ENCODE data around the gene ARHGEF38. TPM values are rescaled to one million over a fixed set of nuclear protein-coding genes. Genes with fewer than 3 reads are reported as not detected.
"Not testable (repeated sequence)": the region's sequence is repeated elsewhere in the genome, so short reads cannot be mapped to it uniquely, and the experiment has no call there.

The ARHGEF38 gene
- total RNA-seq, 3 donors from 2014 or later: not detected

- Mint-ChIP-seq H3K4me3 (no peak overlapping the region), H3K4me1 (ENCODE audit: low read depth) (no peaks in the 10 kb centered on the region)
- no peak for DNase-seq
Measured at GRCh38 chr4:105670684-105671083, 118.3 kb downstream of the ARHGEF38 start.

GRCh38 chr4:105671301-105671700 lies 118.9 kb downstream of the ARHGEF38 start:
- Mint-ChIP-seq H3K4me3 (no peak overlapping the region), H3K4me1 (ENCODE audit: low read depth) (no peaks in the 10 kb centered on the region), H3K9me3 (no peaks in the 10 kb centered on the region), H3K36me3 (ENCODE audit: insufficient read depth) (no peaks in the 10 kb centered on the region), H3K27me3 (ENCODE audit: low read depth) (peaks cover 5% of the 10 kb centered on the region)
- DNase-seq (no peak), ATAC-seq (no peak)

More at GRCh38 chr4:105670684-105671083, 118.3 kb downstream of the ARHGEF38 start:
- ATAC-seq: no peak
- Mint-ChIP-seq H3K36me3 (ENCODE audit: insufficient read depth) (no peaks in the 10 kb centered on the region), H3K27me3 (ENCODE audit: low read depth) (peaks cover 7% of the 10 kb centered on the region), H3K9me3 (no peaks in the 10 kb centered on the region)

GRCh38 chr4:105674011-105674410 lies 121.6 kb downstream of the ARHGEF38 start:
- Mint-ChIP-seq H3K4me3 (no peak overlapping the region), H3K9me3 (no peaks in the 10 kb centered on the region), H3K36me3 (ENCODE audit: insufficient read depth) (no peaks in the 10 kb centered on the region), H3K4me1 (ENCODE audit: low read depth) (no peaks in the 10 kb centered on the region), H3K27me3 (ENCODE audit: low read depth) (peaks cover 5% of the 10 kb centered on the region)
- DNase-seq (no peak), ATAC-seq (no peak)

GRCh38 chr4:105677709-105678108 lies 125.3 kb downstream of the ARHGEF38 start:
- DNase-seq (no peak), ATAC-seq (no peak)
- Mint-ChIP-seq H3K4me1 (ENCODE audit: low read depth) (no peaks in the 10 kb centered on the region), H3K9me3 (no peaks in the 10 kb centered on the region), H3K4me3 (no peak overlapping the region), H3K27me3 (ENCODE audit: low read depth) (no peaks in the 10 kb centered on the region), H3K36me3 (ENCODE audit: insufficient read depth) (peaks cover 9% of the 10 kb centered on the region)

GRCh38 chr4:105679186-105679585 lies 126.8 kb downstream of the ARHGEF38 start:
- DNase-seq: no peak
- peaks cover 10% of the 10 kb centered on the region for H3K36me3 Mint-ChIP-seq (ENCODE audit: insufficient read depth)

GRCh38 chr4:105683038-105683437 lies 130.6 kb downstream of the ARHGEF38 start:
- ATAC-seq: no peak
- Mint-ChIP-seq H3K4me3 (no peak overlapping the region), H3K27me3 (ENCODE audit: low read depth) (no peaks in the 10 kb centered on the region), H3K36me3 (ENCODE audit: insufficient read depth) (peaks cover 19% of the 10 kb centered on the region), H3K4me1 (ENCODE audit: low read depth) (no peaks in the 10 kb centered on the region), H3K9me3 (no peaks in the 10 kb centered on the region)
- DNase-seq: no peak

More at GRCh38 chr4:105679186-105679585, 126.8 kb downstream of the ARHGEF38 start:
- Mint-ChIP-seq H3K27me3 (ENCODE audit: low read depth) (no peaks in the 10 kb centered on the region), H3K9me3 (no peaks in the 10 kb centered on the region), H3K4me3 (no peak overlapping the region), H3K4me1 (ENCODE audit: low read depth) (no peaks in the 10 kb centered on the region)
- no peak for ATAC-seq

- ATAC-seq: no peak
- Mint-ChIP-seq H3K27me3 (ENCODE audit: low read depth) (no peaks in the 10 kb centered on the region), H3K4me3 (no peak overlapping the region), H3K9me3 (no peaks in the 10 kb centered on the region), H3K4me1 (ENCODE audit: low read depth) (no peaks in the 10 kb centered on the region), H3K36me3 (ENCODE audit: insufficient read depth) (peaks cover 31% of the 10 kb centered on the region)
- DNase-seq: no peak
Measured at GRCh38 chr4:105686571-105686970, 134.2 kb downstream of the ARHGEF38 start.

GRCh38 chr4:105694812-105695211 lies 142.4 kb downstream of the ARHGEF38 start:
- not testable (repeated sequence) for DNase-seq; H3K4me3 Mint-ChIP-seq; H3K27me3 Mint-ChIP-seq (ENCODE audit: low read depth); H3K4me1 Mint-ChIP-seq (ENCODE audit: low read depth); H3K9me3 Mint-ChIP-seq; ATAC-seq
- H3K36me3 Mint-ChIP-seq (ENCODE audit: insufficient read depth): peaks cover 39% of the 10 kb centered on the region

GRCh38 chr4:105695832-105696231 lies 143.4 kb downstream of the ARHGEF38 start:
- H3K4me1 Mint-ChIP-seq (ENCODE audit: low read depth); DNase-seq; ATAC-seq; H3K4me3 Mint-ChIP-seq; H3K9me3 Mint-ChIP-seq; H3K27me3 Mint-ChIP-seq (ENCODE audit: low read depth): not testable (repeated sequence)
- peaks cover 32% of the 10 kb centered on the region for H3K36me3 Mint-ChIP-seq (ENCODE audit: insufficient read depth)

GRCh38 chr4:105698607-105699006 lies 146.2 kb downstream of the ARHGEF38 start:
- no peaks in the 10 kb centered on the region for H3K27me3 Mint-ChIP-seq (ENCODE audit: low read depth)

GRCh38 chr4:105707782-105708180 lies 155.4 kb downstream of the ARHGEF38 start:
- peak overlapping the region; percentile 99 for H3K4me3 Mint-ChIP-seq
- H3K36me3 Mint-ChIP-seq (ENCODE audit: insufficient read depth): no peaks in the 10 kb centered on the region
- H3K27me3 Mint-ChIP-seq (ENCODE audit: low read depth): no peaks in the 10 kb centered on the region
- ATAC-seq (no peak), DNase-seq (no peak)
- H3K9me3 Mint-ChIP-seq: no peaks in the 10 kb centered on the region
- peaks cover 27% of the 10 kb centered on the region for H3K4me1 Mint-ChIP-seq (ENCODE audit: low read depth)

More at GRCh38 chr4:105698607-105699006, 146.2 kb downstream of the ARHGEF38 start:
- H3K36me3 Mint-ChIP-seq (ENCODE audit: insufficient read depth): peaks cover 22% of the 10 kb centered on the region
- no peaks in the 10 kb centered on the region for H3K9me3 Mint-ChIP-seq
- ATAC-seq (no peak), DNase-seq (no peak)
- H3K4me1 Mint-ChIP-seq (ENCODE audit: low read depth): peaks cover 6% of the 10 kb centered on the region
- H3K4me3 Mint-ChIP-seq: no peak overlapping the region

GRCh38 chr4:105708181-105709080 lies 156.0 kb downstream of the ARHGEF38 start, which contains the start of the genes GSTCD and INTS12:
TSS of gene GSTCD (plus strand) at chr4:105708784. CDS start at chr4:105717614, 8,830 bp downstream.
TSS of gene INTS12 (minus strand) at chr4:105708689. CDS start at chr4:105700005, 8,684 bp downstream.
- Mint-ChIP-seq H3K27me3 (ENCODE audit: low read depth) (no peaks in the 10 kb centered on the region), H3K36me3 (ENCODE audit: insufficient read depth) (no peaks in the 10 kb centered on the region), H3K9me3 (no peaks in the 10 kb centered on the region), H3K4me3 (peak within 1 kb of the TSS; percentile 99), H3K4me1 (ENCODE audit: low read depth) (peaks cover 27% of the 10 kb centered on the region)
- peak; percentile 95 to 97 for ATAC-seq
- peak; percentile 84 for DNase-seq

- Mint-ChIP-seq H3K36me3 (ENCODE audit: insufficient read depth) (no peaks in the 10 kb centered on the region), H3K27me3 (ENCODE audit: low read depth) (no peaks in the 10 kb centered on the region)
- no peak for DNase-seq
Measured at GRCh38 chr4:105709081-105709450, 156.6 kb downstream of the ARHGEF38 start.

GRCh38 chr4:105710012-105710600 lies 157.7 kb downstream of the ARHGEF38 start:
- Mint-ChIP-seq H3K4me1 (ENCODE audit: low read depth) (peaks cover 27% of the 10 kb centered on the region), H3K27me3 (ENCODE audit: low read depth) (no peaks in the 10 kb centered on the region), H3K9me3 (no peaks in the 10 kb centered on the region), H3K4me3 (peak overlapping the region; percentile 99), H3K36me3 (ENCODE audit: insufficient read depth) (no peaks in the 10 kb centered on the region)
- DNase-seq (no peak), ATAC-seq (no peak)

More at GRCh38 chr4:105709081-105709450, 156.6 kb downstream of the ARHGEF38 start:
- H3K9me3 Mint-ChIP-seq: no peaks in the 10 kb centered on the region
- H3K4me3 Mint-ChIP-seq: peak overlapping the region; percentile 99
- ATAC-seq: peak; percentile 23 to 49
- peaks cover 27% of the 10 kb centered on the region for H3K4me1 Mint-ChIP-seq (ENCODE audit: low read depth)
